GM23338 (cell line): ENCODE data around the gene FOXN4. TPM values are rescaled to one million over a fixed set of nuclear protein-coding genes. Genes with fewer than 3 reads are reported as not detected.

Experiments
- ATAC-seq: fragments of 200-7000 bp; cut with Tn5 transposase; 3 replicates; pipeline ENCODE4 v1.9.1; 2020
- DNase-seq: peaks from one replicate; pipeline ENCODE4 v3.0.0-alpha.2; 2015; ENCODE audit warnings: low spot score
- H2AFZ ChIP-seq: fragments of 200-600 bp; sonication (generic); 2 replicates; pipeline ENCODE4 v1.8.0; 2016; ENCODE audit warnings: antibody characterized with exemption, mild to moderate bottlenecking, moderate library complexity
- H3F3A ChIP-seq: fragments of 200-600 bp; sonication (generic); replicated peaks from 2 replicates; pipeline ENCODE4 v1.8.0; 2017; ENCODE audit warnings: antibody characterized with exemption, mixed run types, low read depth
- H3K27ac ChIP-seq: fragments of 200-600 bp; sonication (generic); 2 replicates; pipeline ENCODE4 v1.6.1; 2016; ENCODE audit warnings: low read depth
- H3K27me3 ChIP-seq: fragments of 200-600 bp; sonication (generic); 2 replicates; pipeline ENCODE4 v1.8.0; 2016; ENCODE audit warnings: mild to moderate bottlenecking, mixed run types, moderate library complexity; ENCODE audit not compliant: insufficient read depth
- H3K36me3 ChIP-seq: fragments of 200-600 bp; sonication (generic); 2 replicates; pipeline ENCODE4 v1.8.0; 2016; ENCODE audit warnings: mild to moderate bottlenecking; ENCODE audit not compliant: insufficient read depth
- H3K4me1 ChIP-seq: fragments of 200-600 bp; sonication (generic); 2 replicates; pipeline ENCODE4 v1.8.0; 2016; ENCODE audit warnings: mild to moderate bottlenecking, moderate library complexity; ENCODE audit not compliant: insufficient read depth
- H3K4me2 ChIP-seq: fragments of 200-600 bp; sonication (generic); 2 replicates; pipeline ENCODE4 v1.7.1; 2017; ENCODE audit warnings: mixed run types
- H3K4me3 ChIP-seq: fragments of 200-600 bp; sonication (generic); 2 replicates; pipeline ENCODE4 v1.6.1; 2016; ENCODE audit warnings: mixed run types
- H3K79me2 ChIP-seq: fragments of 200-600 bp; sonication (generic); replicated peaks from 2 replicates; pipeline ENCODE4 v1.8.0; 2017; ENCODE audit warnings: mild to moderate bottlenecking; ENCODE audit not compliant: insufficient read depth
- H3K9me2 ChIP-seq: fragments of 200-600 bp; sonication (generic); 2 replicates; pipeline ENCODE4 v1.8.0; 2017; ENCODE audit not compliant: insufficient read depth
- H4K20me1 ChIP-seq: fragments of 200-600 bp; sonication (generic); replicated peaks from 2 replicates; pipeline ENCODE4 v1.8.0; 2017; ENCODE audit warnings: mild to moderate bottlenecking; ENCODE audit not compliant: insufficient read depth
- H3K27ac Mint-ChIP-seq: 2 replicates; pipeline ENCODE4 v1.8.0; 2020; ENCODE audit warnings: inconsistent platforms, mild to moderate bottlenecking, moderate library complexity, mixed read lengths
- H3K27me3 Mint-ChIP-seq: 3 replicates; pipeline ENCODE4 v1.8.0; 2022; ENCODE audit warnings: low read depth, mild to moderate bottlenecking, moderate library complexity, mixed read lengths, inconsistent platforms; ENCODE audit not compliant: insufficient read depth, poor library complexity
- H3K36me3 Mint-ChIP-seq: 3 replicates; pipeline ENCODE4 v1.8.0; 2021; ENCODE audit warnings: low read depth, mild to moderate bottlenecking, inconsistent platforms, moderate library complexity, mixed read lengths
- H3K4me1 Mint-ChIP-seq: 3 replicates; pipeline ENCODE4 v1.8.0; 2020; ENCODE audit warnings: mild to moderate bottlenecking, inconsistent platforms, mixed read lengths
- H3K4me3 Mint-ChIP-seq: 3 replicates; pipeline ENCODE4 v1.8.0; 2021; ENCODE audit warnings: moderate library complexity, mild to moderate bottlenecking, inconsistent platforms, mixed read lengths
- H3K9me3 Mint-ChIP-seq: 3 replicates; pipeline ENCODE4 v1.8.0; 2020; ENCODE audit warnings: moderate library complexity, mild to moderate bottlenecking, inconsistent platforms, mixed read lengths
- CREB1 ChIP-seq: fragments of 250-450 bp; sonication (Bioruptor Pico); IDR thresholded peaks from 2 replicates; pipeline ENCODE4 v1.5.0; 2020; ENCODE audit warnings: low read depth, mild to moderate bottlenecking, moderate library complexity
- CTCF ChIP-seq, 2 experiments: fragments of 200-600 bp in 1 of 2; sonication (generic) in 1 of 2; conservative IDR thresholded peaks; 2 replicates each; pipeline versions ENCODE4 v1.5.1 to v1.6.1; 2016 to 2017; ENCODE audit warnings: antibody characterized with exemption in 2 of 2, low read depth in 2 of 2, mild to moderate bottlenecking in 2 of 2, moderate library complexity in 1 of 2
- EZH2 ChIP-seq: fragments of 200-600 bp; sonication (generic); IDR thresholded peaks from one replicate; pipeline ENCODE4 v1.8.0; 2017; ENCODE audit warnings: antibody characterized with exemption, mild to moderate bottlenecking, low read depth; ENCODE audit not compliant: unreplicated experiment
- EZH2phosphoT487 ChIP-seq: fragments of 200-600 bp; sonication (generic); IDR thresholded peaks from one replicate; pipeline ENCODE4 v1.8.1; 2018; ENCODE audit warnings: antibody characterized with exemption; ENCODE audit not compliant: unreplicated experiment
- JUNB ChIP-seq: IDR thresholded peaks from one replicate; pipeline ENCODE4 v1.6.1; 2016; ENCODE audit warnings: antibody characterized with exemption; ENCODE audit not compliant: unreplicated experiment
- NANOG ChIP-seq: IDR thresholded peaks from 2 replicates; pipeline ENCODE4 v1.6.1; 2016; ENCODE audit warnings: antibody characterized with exemption, borderline replicate concordance
- POLR2AphosphoS5 ChIP-seq: IDR thresholded peaks from 2 replicates; pipeline ENCODE4 v1.6.1; 2016; ENCODE audit warnings: antibody characterized with exemption, low read depth
- REST ChIP-seq: IDR thresholded peaks from one replicate; pipeline ENCODE4 v1.6.1; 2018; ENCODE audit warnings: antibody characterized with exemption; ENCODE audit not compliant: unreplicated experiment
- STAT1 ChIP-seq: IDR thresholded peaks from one replicate; pipeline ENCODE4 v1.6.1; 2016; ENCODE audit warnings: antibody characterized with exemption; ENCODE audit not compliant: unreplicated experiment
- ZNF114 ChIP-seq: fragments of 250-450 bp; sonication (Bioruptor Pico); IDR thresholded peaks from 2 replicates; pipeline ENCODE4 v1.5.0; 2020; ENCODE audit warnings: mild to moderate bottlenecking, moderate library complexity
- ZNF331 ChIP-seq: fragments of 250-450 bp; sonication (Bioruptor Pico); IDR thresholded peaks from 2 replicates; pipeline ENCODE4 v1.5.0; 2020; ENCODE audit warnings: low read depth, mild to moderate bottlenecking, moderate library complexity
- polyA plus RNA-seq: library from polyadenylated mRNA; unstranded; fragments of >200 nt; fragmentation: Nextera tagmentation; extraction: Ambion mirVana; gene quantifications from 2 replicates; pipeline ENCODE4 v1.2.1, GENCODE V29; 2016
- total RNA-seq: library from RNA; depleted of rRNA; stranded (reverse); fragments of >200 nt; shearing (Covaris generic); gene quantifications from 2 replicates; pipeline ENCODE4 v1.2.3, GENCODE V29; 2014
- TF ChIP-seq, protein P1 (sequence below): IDR thresholded peaks from 2 replicates; pipeline ENCODE4 v1.6.1; 2016; ENCODE audit warnings: antibody characterized with exemption
- TF ChIP-seq, protein P2 (sequence below): fragments of 250-450 bp; sonication (Bioruptor Pico); IDR thresholded peaks from 2 replicates; pipeline ENCODE4 v1.5.0; 2020; ENCODE audit warnings: mild to moderate bottlenecking, moderate library complexity

Gene FOXN4
- total and polyA plus RNA-seq, 2 experiments from 2014 or later: 0.35 to 0.47 TPM

- Mint-ChIP-seq H3K27ac (no peak overlapping the region), H3K4me3 (no peak overlapping the region), H3K27me3 (peaks cover 2% of the 10 kb centered on the region), H3K9me3 (no peaks in the 10 kb centered on the region), H3K4me1 (peaks cover 16% of the 10 kb centered on the region), H3K36me3 (peaks cover 3% of the 10 kb centered on the region; the same call in 1 of the 3 replicates)
- H3K9me2 ChIP-seq: no peaks in the 10 kb centered on the region
- no peak for ATAC-seq
- H3K4me2 ChIP-seq: no peak overlapping the region
- no peaks in the 10 kb centered on the region for H4K20me1 ChIP-seq
- no peaks in the 10 kb centered on the region; the same call in 1 of the 2 replicates for H3K4me1 ChIP-seq
- DNase-seq: no peak
- H3K4me3 ChIP-seq: no peak overlapping the region
- no peaks in the 10 kb centered on the region for H3K27me3 ChIP-seq
- H3K79me2 ChIP-seq: no peaks in the 10 kb centered on the region
- H3K36me3 ChIP-seq: no peaks in the 10 kb centered on the region
- H3K27ac ChIP-seq: no peak overlapping the region
- TF ChIP-seq, protein P1, sequence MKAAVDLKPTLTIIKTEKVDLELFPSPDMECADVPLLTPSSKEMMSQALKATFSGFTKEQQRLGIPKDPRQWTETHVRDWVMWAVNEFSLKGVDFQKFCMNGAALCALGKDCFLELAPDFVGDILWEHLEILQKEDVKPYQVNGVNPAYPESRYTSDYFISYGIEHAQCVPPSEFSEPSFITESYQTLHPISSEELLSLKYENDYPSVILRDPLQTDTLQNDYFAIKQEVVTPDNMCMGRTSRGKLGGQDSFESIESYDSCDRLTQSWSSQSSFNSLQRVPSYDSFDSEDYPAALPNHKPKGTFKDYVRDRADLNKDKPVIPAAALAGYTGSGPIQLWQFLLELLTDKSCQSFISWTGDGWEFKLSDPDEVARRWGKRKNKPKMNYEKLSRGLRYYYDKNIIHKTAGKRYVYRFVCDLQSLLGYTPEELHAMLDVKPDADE: no peak
- TF ChIP-seq CREB1 (CRISPR knock-in tag) (no peak), STAT1 (no peak), CTCF (conservative IDR thresholded peaks at IDR 0.05; ENCODE audit: low read depth in 2 of 2) (no peak), POLR2AphosphoS5 (no peak), ZNF114 (no peak), EZH2phosphoT487 (no peak), ZNF331 (no peak), EZH2 (no peak), NANOG (no peak), REST (no peak), JUNB (no peak)
- TF ChIP-seq, protein P2, sequence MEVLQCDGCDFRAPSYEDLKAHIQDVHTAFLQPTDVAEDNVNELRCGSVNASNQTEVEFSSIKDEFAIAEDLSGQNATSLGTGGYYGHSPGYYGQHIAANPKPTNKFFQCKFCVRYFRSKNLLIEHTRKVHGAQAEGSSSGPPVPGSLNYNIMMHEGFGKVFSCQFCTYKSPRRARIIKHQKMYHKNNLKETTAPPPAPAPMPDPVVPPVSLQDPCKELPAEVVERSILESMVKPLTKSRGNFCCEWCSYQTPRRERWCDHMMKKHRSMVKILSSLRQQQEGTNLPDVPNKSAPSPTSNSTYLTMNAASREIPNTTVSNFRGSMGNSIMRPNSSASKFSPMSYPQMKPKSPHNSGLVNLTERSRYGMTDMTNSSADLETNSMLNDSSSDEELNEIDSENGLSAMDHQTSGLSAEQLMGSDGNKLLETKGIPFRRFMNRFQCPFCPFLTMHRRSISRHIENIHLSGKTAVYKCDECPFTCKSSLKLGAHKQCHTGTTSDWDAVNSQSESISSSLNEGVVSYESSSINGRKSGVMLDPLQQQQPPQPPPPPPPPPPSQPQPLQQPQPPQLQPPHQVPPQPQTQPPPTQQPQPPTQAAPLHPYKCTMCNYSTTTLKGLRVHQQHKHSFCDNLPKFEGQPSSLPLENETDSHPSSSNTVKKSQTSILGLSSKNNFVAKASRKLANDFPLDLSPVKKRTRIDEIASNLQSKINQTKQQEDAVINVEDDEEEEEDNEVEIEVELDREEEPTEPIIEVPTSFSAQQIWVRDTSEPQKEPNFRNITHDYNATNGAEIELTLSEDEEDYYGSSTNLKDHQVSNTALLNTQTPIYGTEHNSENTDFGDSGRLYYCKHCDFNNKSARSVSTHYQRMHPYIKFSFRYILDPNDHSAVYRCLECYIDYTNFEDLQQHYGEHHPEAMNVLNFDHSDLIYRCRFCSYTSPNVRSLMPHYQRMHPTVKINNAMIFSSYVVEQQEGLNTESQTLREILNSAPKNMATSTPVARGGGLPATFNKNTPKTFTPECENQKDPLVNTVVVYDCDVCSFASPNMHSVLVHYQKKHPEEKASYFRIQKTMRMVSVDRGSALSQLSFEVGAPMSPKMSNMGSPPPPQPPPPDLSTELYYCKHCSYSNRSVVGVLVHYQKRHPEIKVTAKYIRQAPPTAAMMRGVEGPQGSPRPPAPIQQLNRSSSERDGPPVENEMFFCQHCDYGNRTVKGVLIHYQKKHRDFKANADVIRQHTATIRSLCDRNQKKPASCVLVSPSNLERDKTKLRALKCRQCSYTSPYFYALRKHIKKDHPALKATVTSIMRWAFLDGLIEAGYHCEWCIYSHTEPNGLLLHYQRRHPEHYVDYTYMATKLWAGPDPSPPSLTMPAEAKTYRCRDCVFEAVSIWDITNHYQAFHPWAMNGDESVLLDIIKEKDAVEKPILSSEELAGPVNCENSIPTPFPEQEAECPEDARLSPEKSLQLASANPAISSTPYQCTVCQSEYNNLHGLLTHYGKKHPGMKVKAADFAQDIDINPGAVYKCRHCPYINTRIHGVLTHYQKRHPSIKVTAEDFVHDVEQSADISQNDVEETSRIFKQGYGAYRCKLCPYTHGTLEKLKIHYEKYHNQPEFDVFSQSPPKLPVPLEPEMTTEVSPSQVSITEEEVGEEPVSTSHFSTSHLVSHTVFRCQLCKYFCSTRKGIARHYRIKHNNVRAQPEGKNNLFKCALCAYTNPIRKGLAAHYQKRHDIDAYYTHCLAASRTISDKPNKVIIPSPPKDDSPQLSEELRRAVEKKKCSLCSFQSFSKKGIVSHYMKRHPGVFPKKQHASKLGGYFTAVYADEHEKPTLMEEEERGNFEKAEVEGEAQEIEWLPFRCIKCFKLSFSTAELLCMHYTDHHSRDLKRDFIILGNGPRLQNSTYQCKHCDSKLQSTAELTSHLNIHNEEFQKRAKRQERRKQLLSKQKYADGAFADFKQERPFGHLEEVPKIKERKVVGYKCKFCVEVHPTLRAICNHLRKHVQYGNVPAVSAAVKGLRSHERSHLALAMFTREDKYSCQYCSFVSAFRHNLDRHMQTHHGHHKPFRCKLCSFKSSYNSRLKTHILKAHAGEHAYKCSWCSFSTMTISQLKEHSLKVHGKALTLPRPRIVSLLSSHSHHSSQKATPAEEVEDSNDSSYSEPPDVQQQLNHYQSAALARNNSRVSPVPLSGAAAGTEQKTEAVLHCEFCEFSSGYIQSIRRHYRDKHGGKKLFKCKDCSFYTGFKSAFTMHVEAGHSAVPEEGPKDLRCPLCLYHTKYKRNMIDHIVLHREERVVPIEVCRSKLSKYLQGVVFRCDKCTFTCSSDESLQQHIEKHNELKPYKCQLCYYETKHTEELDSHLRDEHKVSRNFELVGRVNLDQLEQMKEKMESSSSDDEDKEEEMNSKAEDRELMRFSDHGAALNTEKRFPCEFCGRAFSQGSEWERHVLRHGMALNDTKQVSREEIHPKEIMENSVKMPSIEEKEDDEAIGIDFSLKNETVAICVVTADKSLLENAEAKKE (CRISPR knock-in tag): no peak
- no peak overlapping the region for H2AFZ ChIP-seq
- no peaks in the 10 kb centered on the region for H3F3A ChIP-seq
Measured at GRCh38 chr12:109263439-109263838, 45.6 kb downstream of the FOXN4 start.
